Measurements from ENCODE around the gene FHDC1. TPM values are rescaled to one million over a fixed set of nuclear protein-coding genes. Genes with fewer than 3 reads are reported as not detected.

Gene FHDC1
- total RNA-seq, 4 donors from 2014 or later, result 0.96 to 2.0 (median 1.2) TPM

DNA sequence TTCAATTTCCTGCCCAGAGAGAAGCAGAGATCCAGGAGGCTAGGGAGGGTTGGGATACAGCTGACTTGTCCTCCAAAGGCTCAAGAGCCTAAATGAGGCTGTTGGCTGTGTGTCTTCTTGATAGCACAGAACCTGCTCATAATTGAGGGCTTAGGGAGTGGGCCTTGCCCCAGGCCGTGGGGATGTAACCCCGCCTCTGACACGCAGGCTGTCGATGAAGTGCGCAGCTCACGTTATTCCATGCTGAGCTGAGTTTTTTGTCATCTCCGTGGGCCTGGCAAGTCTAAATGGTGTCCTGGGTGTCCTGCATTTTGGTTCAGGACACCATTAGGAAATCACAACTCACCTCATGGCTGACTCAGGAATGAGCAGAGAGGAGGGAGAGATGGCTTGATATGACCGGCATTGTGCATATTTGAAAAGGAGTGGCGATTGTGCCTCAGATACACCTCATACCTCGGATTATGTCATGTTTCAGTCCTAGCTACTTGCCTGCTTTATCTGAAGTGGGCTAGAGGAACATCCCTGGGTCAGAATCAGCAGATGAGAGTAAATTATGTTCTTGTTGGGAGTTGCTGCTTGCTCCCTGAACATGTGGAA is 43.7 kb downstream of the FHDC1 start:
- TF ChIP-seq, protein P1, sequence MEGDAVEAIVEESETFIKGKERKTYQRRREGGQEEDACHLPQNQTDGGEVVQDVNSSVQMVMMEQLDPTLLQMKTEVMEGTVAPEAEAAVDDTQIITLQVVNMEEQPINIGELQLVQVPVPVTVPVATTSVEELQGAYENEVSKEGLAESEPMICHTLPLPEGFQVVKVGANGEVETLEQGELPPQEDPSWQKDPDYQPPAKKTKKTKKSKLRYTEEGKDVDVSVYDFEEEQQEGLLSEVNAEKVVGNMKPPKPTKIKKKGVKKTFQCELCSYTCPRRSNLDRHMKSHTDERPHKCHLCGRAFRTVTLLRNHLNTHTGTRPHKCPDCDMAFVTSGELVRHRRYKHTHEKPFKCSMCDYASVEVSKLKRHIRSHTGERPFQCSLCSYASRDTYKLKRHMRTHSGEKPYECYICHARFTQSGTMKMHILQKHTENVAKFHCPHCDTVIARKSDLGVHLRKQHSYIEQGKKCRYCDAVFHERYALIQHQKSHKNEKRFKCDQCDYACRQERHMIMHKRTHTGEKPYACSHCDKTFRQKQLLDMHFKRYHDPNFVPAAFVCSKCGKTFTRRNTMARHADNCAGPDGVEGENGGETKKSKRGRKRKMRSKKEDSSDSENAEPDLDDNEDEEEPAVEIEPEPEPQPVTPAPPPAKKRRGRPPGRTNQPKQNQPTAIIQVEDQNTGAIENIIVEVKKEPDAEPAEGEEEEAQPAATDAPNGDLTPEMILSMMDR (IDR thresholded peaks at IDR 0.05), result no peak
- ATAC-seq (ENCODE audit: low FRiP score), result no peak
- DNase-seq (ENCODE audit: low spot score), result no peak

DNA sequence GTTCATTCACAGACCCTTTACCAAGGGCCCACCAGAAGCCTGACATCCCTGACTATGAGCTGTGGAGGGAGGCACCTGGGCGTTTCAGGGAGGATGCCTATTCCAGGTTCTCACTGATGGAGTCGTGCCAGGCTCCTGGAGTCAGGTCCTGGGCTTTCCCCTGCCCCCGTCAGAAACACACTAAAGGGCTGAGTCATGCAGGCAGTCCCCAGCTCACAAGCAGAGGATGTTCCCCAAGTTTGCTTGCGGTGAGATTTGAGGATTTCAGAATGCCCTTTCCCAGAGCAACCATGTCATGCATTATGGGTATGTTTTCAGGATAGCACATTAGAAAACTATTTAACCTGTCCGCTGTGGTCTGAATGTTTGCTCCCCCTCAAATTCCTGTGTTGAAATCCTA is 45.2 kb downstream of the FHDC1 start:
- DNase-seq (ENCODE audit: low spot score) (no peak), ATAC-seq (ENCODE audit: low FRiP score) (peak; percentile 82)
- TF ChIP-seq, protein P1 (IDR thresholded peaks at IDR 0.05), result no peak

DNA sequence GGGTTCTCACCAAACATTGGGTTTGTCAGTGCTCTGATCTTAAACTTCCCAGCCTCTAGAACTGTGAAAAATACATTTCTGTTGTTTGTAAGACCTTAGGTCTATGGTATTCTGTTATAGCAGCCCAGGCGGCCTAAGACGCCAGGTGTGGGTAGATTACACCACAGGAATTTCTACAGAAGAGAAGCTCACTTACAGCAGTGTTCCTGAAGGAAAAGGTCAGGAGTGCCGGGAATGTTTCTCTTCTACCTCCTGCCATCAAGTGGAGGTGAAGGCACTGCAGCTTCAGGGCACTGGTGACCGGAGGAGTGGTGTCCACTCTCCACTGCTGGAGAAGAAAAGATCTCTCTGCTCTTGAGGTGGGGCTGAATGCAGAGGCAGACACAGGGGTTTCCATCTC is 45.7 kb downstream of the FHDC1 start:
- DNase-seq (ENCODE audit: low spot score) (no peak), ATAC-seq (ENCODE audit: low FRiP score) (no peak)
- TF ChIP-seq, protein P1 (IDR thresholded peaks at IDR 0.05), result no peak

DNA sequence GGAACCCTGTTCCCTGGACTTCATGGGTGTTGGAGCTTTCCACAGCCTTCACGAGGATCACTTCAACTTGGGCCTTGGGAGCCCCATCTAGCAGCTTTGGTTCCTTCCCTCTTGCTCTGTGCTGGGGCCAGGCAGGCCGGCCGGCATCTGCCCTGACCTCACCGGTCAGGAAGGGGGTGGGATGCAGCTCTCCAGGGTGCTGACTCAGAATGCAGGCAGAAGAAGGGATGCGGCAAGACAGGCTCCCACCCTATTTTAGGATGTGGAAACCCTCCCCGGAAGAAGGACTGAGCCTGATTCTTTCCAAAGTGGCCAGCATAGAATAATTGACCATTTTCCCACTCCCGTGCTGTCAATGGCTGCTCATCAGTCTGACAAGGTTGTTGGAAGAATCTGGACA is 47.1 kb downstream of the FHDC1 start:
- DNase-seq (ENCODE audit: low spot score) (no peak), ATAC-seq (ENCODE audit: low FRiP score) (no peak)
- TF ChIP-seq, protein P1 (IDR thresholded peaks at IDR 0.05), result no peak

DNA sequence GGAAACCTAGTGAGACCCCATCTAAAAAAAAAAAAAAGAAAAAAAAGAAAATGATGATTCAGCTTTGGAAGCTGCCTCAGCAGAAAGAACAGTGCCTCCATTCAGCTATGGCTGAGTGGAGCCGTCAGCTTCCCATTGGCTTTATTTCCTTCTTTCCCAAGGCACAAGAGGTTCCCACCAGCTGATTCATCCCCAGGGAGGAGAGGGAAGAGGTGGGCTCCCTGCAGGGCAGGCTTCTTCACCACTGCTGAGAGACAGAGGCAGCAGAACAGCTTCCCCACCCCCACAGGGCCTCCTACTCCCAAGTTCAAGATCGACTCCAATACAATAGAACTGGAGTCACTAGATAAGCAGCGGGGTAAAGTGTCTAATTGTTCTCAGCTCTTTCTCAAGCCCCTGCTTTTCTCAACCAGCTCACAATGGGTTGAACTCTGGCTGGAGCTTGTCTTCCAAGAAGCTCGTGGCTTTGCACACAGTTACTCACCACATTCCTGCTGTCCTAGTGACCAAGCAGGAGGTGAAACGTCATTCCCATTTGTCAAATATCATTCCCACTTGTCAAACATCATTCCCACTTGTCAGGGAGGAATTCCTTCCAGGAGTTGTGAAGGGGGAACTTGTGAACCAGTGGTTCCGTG is 47.8 kb downstream of the FHDC1 start:
- no peak for ATAC-seq (ENCODE audit: low FRiP score)
- no peak for DNase-seq (ENCODE audit: low spot score)
- TF ChIP-seq, protein P1 (IDR thresholded peaks at IDR 0.05), result no peak

DNA sequence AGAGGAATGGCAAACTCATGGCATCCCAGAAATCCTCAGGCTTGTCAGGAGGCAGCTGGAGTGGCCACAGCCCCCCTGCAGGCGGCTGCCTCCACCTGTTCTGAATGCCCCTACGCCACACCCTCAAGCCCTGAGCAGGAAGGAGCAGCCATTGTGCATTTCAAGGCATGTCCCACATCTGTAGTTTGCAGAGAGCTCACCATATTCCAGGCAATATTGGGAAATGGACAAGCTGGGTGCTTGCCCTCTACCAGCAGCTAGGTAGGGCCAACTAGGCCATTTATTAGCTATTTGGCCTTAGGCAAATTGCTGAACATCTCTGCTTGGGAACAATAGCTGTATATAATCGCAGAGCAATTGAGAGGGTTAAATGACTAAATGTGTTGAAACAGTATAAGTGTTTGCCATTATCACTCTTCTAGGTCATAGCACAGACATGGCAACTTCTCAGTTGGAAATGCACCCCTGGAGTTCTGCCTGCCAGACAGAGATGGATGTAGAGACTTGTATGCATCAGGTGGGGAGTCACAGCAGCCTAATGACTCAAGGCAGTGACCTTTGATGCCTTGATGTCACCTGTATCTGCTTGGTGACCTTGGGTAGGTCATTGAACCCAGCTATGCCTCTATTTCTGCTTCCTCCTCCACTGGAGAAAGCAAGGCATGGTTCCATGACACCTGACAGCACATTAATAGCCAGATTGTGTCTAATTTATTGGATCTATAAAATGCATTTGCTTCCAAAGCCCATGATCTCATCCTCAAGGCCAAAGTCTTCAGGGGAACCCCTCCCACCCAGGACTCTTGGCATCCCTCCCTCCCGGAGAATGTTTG is 52.8 kb downstream of the FHDC1 start:
- ATAC-seq (ENCODE audit: low FRiP score) (no peak), DNase-seq (ENCODE audit: low spot score) (no peak)
- TF ChIP-seq, protein P1 (IDR thresholded peaks at IDR 0.05), result no peak

Data from omental fat pad (tissue), 4 donors.